SH-SY5Y (cell line): ENCODE measurements around the gene IL4I1.

Experiments
- GATA2 ChIP-seq: IDR thresholded peaks from 2 replicates; pipeline ENCODE4 v1.6.1; 2011; ENCODE audit warnings: mild to moderate bottlenecking, low read depth, low read length
- GATA3 ChIP-seq: IDR thresholded peaks from 2 replicates; pipeline ENCODE4 v1.6.1; 2011; ENCODE audit warnings: low read depth, mild to moderate bottlenecking, low read length, moderate library complexity

DNA sequence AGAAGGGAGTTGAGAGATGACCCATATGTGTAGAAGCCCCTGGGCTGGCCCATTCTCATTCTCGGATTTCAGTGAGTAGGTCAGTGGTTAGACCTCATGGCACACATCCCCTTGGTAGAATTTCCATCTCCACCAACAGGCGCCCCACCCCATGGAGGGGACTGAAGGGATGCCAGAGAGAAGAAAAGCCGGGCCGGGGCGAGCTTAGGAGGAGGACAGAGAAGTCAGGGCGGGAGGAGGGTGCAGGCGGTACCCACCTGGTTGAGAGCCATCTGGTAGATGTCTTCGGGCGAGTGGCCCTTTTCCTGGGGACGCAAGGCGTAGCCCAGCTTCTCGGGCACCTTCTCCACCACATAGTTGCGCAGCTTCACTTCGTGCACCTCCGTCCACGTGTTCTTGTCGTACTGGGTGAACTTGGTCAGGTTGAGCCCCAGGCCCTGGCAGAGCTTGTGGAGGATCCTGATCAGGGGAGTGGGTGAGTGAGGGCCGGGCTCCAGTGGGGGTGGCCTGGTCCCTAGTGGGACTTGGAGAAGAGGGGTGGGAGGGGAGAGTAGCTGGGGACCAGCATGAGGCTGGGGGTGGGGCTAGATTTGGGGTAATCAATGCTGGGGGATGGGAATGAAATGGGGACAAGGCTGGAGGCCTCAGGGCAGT is 2.5 kb downstream of the IL4I1 start:
- TF ChIP-seq GATA2 (no peak), GATA3 (no peak)
